ENCODE results near the gene UPB1.

UPB1 gene

GRCh38 chr22:24492391-24492790 lies 2.7 kb upstream of the UPB1 start:
- TF ChIP-seq CTCF (conservative IDR thresholded peaks at IDR 0.05): no peak
- no peak overlapping the region for H3K27ac ChIP-seq

GRCh38 chr22:24494167-24494527 lies 985 bp upstream of the UPB1 start:
- TF ChIP-seq CTCF (conservative IDR thresholded peaks at IDR 0.05): no peak
- H3K27ac ChIP-seq: no peak overlapping the region

GRCh38 chr22:24495365-24495675 lies 188 bp downstream of the UPB1 start:
- TF ChIP-seq CTCF (conservative IDR thresholded peaks at IDR 0.05): no peak

DNA sequence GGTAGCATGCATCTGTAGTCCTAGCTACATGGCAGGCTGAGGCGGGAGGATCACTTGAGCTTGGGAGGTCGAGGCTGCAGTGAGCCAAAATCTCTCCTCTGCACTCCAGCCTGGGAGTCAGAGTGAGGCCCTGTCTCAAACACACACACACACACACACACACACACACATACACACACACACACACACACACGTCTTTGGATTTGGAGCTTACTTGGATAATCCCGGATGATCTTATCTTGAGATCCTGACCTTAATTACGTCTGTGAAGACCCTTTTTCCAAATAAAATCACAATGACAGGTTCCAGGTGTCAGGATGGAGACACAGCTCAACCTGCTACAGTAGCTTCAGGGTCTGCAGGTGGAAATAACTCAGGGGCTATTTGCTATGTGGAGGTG lies 1.1 kb downstream of the UPB1 start:
- H3K27ac ChIP-seq: no peak overlapping the region

More at GRCh38 chr22:24495365-24495675, 188 bp downstream of the UPB1 start:
- H3K27ac ChIP-seq: no peak overlapping the region

GRCh38 chr22:24496661-24497060 lies 1.5 kb downstream of the UPB1 start:
- no peak for TF ChIP-seq CTCF (conservative IDR thresholded peaks at IDR 0.05)
- H3K27ac ChIP-seq: no peak overlapping the region

More for the DNA sequence above, 1.1 kb downstream of the UPB1 start:
- TF ChIP-seq CTCF (conservative IDR thresholded peaks at IDR 0.05): no peak

GRCh38 chr22:24497841-24498258 lies 2.7 kb downstream of the UPB1 start:
- no peak overlapping the region for H3K27ac ChIP-seq
- no peak for TF ChIP-seq CTCF (conservative IDR thresholded peaks at IDR 0.05)

GRCh38 chr22:24498824-24499223 lies 3.7 kb downstream of the UPB1 start:
- no peak for TF ChIP-seq CTCF (conservative IDR thresholded peaks at IDR 0.05)
- no peak overlapping the region for H3K27ac ChIP-seq
